Ishikawa (cell line): Measurements from ENCODE around the gene GLIS1.

Experiments used
- CREB1 ChIP-seq: IDR thresholded peaks from 2 replicates; pipeline ENCODE4 v1.6.1; 2012; ENCODE audit warnings: low read depth
- EGR1 ChIP-seq: IDR thresholded peaks from 2 replicates; pipeline ENCODE4 v1.6.1; 2012
- EP300 ChIP-seq: IDR thresholded peaks from 2 replicates; pipeline ENCODE4 v1.6.1; 2012; ENCODE audit warnings: borderline replicate concordance
- FOXM1 ChIP-seq: IDR thresholded peaks from 2 replicates; pipeline ENCODE4 v1.6.1; 2012; ENCODE audit warnings: low read depth, borderline replicate concordance
- NFIC ChIP-seq: IDR thresholded peaks from 2 replicates; pipeline ENCODE4 v1.6.1; 2012
- RAD21 ChIP-seq: IDR thresholded peaks from 2 replicates; pipeline ENCODE4 v1.6.1; 2012; ENCODE audit warnings: low read depth
- REST ChIP-seq: IDR thresholded peaks from 2 replicates; pipeline ENCODE4 v1.6.1; 2012; ENCODE audit warnings: low read depth, mild to moderate bottlenecking
- TAF1 ChIP-seq: IDR thresholded peaks from 2 replicates; pipeline ENCODE4 v1.6.1; 2012; ENCODE audit warnings: low read depth, mild to moderate bottlenecking
- TEAD4 ChIP-seq: IDR thresholded peaks from 2 replicates; pipeline ENCODE4 v1.6.1; 2012
- YY1 ChIP-seq: IDR thresholded peaks from 2 replicates; pipeline ENCODE4 v1.6.1; 2012; ENCODE audit warnings: low read depth
- ZBTB7A ChIP-seq: IDR thresholded peaks from 2 replicates; pipeline ENCODE4 v1.6.1; 2012; ENCODE audit warnings: low read depth
- TF ChIP-seq, protein P1 (sequence below): IDR thresholded peaks from 2 replicates; pipeline ENCODE4 v1.6.1; 2012

Gene GLIS1

DNA sequence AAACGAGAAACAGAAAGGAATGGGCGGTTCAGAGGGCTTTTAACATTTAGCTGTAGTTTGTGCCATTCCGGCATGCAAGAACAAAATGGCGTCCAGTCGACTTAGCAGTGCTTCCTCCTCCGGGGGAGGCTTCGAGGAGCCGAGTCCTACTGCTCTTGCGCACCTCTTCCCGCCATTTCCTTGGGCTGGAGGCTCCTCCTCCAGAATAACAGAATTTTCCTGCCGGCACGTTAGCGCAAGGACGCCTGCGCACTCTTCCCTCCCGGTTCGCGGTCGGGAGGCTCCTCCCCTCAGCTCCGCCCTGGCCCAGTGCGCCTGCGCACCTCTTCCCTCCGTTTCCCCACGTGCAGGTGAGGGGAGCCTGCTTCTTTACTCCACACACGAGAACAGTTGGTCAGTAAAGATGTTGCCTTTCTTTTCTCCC, 278.7 kb downstream of the GLIS1 start:
- no peak for TF ChIP-seq YY1
- TF ChIP-seq, protein P1, sequence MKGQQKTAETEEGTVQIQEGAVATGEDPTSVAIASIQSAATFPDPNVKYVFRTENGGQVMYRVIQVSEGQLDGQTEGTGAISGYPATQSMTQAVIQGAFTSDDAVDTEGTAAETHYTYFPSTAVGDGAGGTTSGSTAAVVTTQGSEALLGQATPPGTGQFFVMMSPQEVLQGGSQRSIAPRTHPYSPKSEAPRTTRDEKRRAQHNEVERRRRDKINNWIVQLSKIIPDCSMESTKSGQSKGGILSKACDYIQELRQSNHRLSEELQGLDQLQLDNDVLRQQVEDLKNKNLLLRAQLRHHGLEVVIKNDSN = no peak
- TF ChIP-seq FOXM1 = no peak
- no peak for TF ChIP-seq TEAD4
- no peak for TF ChIP-seq TAF1
- no peak for TF ChIP-seq NFIC
- TF ChIP-seq REST = no peak
- TF ChIP-seq CREB1 = no peak

GRCh38 chr1:53459321-53460175, 279.4 kb downstream of the GLIS1 start, which contains the start of gene DMRTB1:
Gene DMRTB1 (plus strand): TSS chr1:53459399. CDS start chr1:53459454, 55 bp downstream.
- no peak for TF ChIP-seq YY1
- no peak for TF ChIP-seq EP300
- no peak for TF ChIP-seq RAD21
- no peak for TF ChIP-seq CREB1
- no peak for TF ChIP-seq ZBTB7A
- TF ChIP-seq, protein P1 = no peak
- TF ChIP-seq EGR1 = no peak
- TF ChIP-seq NFIC = no peak
- no peak for TF ChIP-seq TEAD4

- no peak for TF ChIP-seq EGR1
Observed at GRCh38 chr1:53458634-53459033, 280.3 kb downstream of the GLIS1 start.
